T-helper 17 cell (primary cell): ENCODE results near the gene MBOAT2. TPM values are rescaled to one million over a fixed set of nuclear protein-coding genes. Genes with fewer than 3 reads are reported as not detected.

ENCODE experiments used
- ATAC-seq: fragments of 150-1000 bp; cut with Tn5 transposase; 2 replicates; pipeline ENCODE4 v1.10.0; 2021; ENCODE audit warnings: mild to moderate bottlenecking, moderate library complexity
- DNase-seq, 3 donors: peaks; one replicate each; pipeline versions ENCODE4 v3.0.0 to v3.0.0-alpha.2; 2020 to 2021
- H3K9me3 ChIP-seq: one replicate; pipeline ENCODE4 v1.7.0; 2013; ENCODE audit warnings: low read length, mild to moderate bottlenecking; ENCODE audit not compliant: control insufficient read depth, poor library complexity, severe bottlenecking
- H3K27ac Mint-ChIP-seq: one replicate; pipeline ENCODE4 v1.8.0; 2022; ENCODE audit warnings: mild to moderate bottlenecking, moderate library complexity, mixed read lengths
- H3K27me3 Mint-ChIP-seq: one replicate; pipeline ENCODE4 v1.8.0; 2022; ENCODE audit warnings: mixed read lengths
- H3K36me3 Mint-ChIP-seq: one replicate; pipeline ENCODE4 v1.8.0; 2022; ENCODE audit warnings: low read depth, mixed read lengths
- H3K4me1 Mint-ChIP-seq: one replicate; pipeline ENCODE4 v1.8.0; 2022; ENCODE audit warnings: mild to moderate bottlenecking, mixed read lengths
- H3K4me3 Mint-ChIP-seq: one replicate; pipeline ENCODE4 v1.8.0; 2022; ENCODE audit warnings: mild to moderate bottlenecking, moderate library complexity, mixed read lengths
- total RNA-seq, 4 donors: library from RNA in 2 of 4; stranded (reverse) in 2 of 4; gene quantifications; one replicate each; pipeline ENCODE4 v1.2.3 and lab custom pipeline; 2022 to 2026

The MBOAT2 gene
- total RNA-seq, 2 donors from 2014 or later = 2.1 to 4.9 TPM

DNA sequence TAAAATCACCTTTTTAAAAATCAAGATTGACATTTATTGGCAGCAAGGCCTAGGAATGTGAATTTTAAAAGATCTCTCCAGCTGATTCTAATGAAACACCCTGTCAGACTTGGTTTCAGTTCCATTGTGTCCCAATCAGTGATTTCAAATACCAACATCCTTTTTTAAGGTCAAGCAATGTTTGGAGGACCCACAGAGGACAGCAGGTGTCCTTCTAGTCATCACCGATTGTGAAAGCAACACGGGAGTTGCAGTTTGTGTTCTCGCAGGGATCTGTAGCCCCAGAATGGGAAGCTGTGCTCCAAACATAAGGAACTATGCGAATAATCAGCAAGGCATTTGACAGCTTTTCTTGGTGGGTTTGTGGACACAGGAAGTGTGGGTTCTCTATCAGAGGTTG, 161.6 kb downstream of the MBOAT2 start:
- peaks cover 48% of the 10 kb centered on the region for H3K27me3 Mint-ChIP-seq
- peaks cover 9% of the 10 kb centered on the region for H3K36me3 Mint-ChIP-seq
- DNase-seq (no peak), ATAC-seq (no peak)
- H3K9me3 ChIP-seq = no peaks in the 10 kb centered on the region
- no peak overlapping the region for H3K4me3 Mint-ChIP-seq
- H3K27ac Mint-ChIP-seq = no peak overlapping the region
- H3K4me1 Mint-ChIP-seq = peaks cover 5% of the 10 kb centered on the region

DNA sequence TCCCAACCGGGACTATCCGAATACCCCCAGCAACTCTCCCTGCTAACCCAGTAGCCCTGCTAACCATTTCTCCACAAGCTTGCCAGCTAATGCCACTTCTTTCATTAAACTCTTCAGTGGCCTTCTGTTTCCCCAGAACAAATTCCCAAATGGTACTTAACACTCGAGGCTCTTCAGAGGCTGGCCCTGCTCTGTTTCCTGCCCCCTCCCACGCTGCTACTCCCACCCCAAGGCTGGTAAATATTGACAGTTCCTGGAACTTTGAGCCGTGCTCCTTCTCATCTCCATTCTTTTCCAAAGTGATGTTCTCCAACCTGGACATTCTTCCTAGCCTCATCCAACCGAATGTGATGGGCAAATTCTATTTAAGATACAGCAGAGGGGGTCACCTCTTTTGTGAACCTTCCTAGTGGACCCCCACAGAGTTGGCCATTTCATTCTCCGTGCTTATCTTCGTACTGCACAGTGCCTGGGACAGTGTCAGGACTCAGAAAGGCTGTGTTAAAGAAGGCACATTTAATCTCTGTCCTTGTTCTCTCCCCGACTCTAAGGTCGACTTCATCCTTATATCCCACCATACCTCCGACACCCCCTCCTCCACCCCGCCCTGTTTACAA, 162.9 kb downstream of the MBOAT2 start:
- no peaks in the 10 kb centered on the region for H3K9me3 ChIP-seq
- Mint-ChIP-seq H3K36me3 (peaks cover 5% of the 10 kb centered on the region), H3K4me1 (peaks cover 13% of the 10 kb centered on the region), H3K27ac (no peak overlapping the region), H3K27me3 (peaks cover 34% of the 10 kb centered on the region), H3K4me3 (no peak overlapping the region)
- DNase-seq (no peak), ATAC-seq (no peak)

DNA sequence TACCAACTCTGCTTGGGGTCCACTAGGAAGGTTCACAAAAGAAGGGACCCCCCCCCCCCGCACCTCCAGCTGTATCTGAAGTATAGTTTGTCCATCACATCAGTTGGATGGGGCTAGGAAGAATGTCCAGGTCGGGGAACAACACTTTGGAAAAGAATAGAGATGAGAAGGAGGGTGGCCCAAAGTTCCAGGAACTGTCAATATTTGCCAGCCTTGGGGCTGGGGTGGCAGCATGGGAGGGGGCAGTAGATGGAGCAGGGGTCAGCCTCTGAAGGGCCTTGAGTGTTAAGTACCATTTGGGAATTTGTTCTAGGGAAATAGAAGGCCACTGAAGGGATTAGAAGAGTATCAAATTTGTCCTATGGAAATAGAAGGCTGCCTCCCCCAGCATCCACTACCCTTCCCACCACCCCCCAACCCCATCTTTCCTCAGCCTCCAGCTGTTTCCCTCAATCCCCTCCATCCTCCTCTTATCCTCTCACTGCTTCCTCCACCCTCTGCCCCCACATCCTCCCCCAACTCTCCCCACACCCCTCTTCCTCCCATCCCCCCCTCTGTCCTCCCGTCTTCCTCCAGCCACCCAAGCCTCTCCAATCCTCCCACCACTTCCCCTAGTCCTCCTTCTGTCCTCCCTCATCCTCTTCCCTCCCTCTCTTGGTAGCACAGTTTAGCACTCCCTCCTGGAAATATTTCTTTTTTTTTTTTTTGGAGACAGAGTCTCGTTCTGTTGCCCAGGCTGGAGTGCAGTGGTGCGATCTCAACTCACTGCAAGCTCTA, 164.1 kb downstream of the MBOAT2 start:
- no peaks in the 10 kb centered on the region for H3K9me3 ChIP-seq
- Mint-ChIP-seq H3K4me3 (no peak overlapping the region), H3K36me3 (peaks cover 2% of the 10 kb centered on the region), H3K27ac (no peak overlapping the region), H3K27me3 (peaks cover 23% of the 10 kb centered on the region), H3K4me1 (peaks cover 23% of the 10 kb centered on the region)
- no peak for ATAC-seq
- no peak for DNase-seq

DNA sequence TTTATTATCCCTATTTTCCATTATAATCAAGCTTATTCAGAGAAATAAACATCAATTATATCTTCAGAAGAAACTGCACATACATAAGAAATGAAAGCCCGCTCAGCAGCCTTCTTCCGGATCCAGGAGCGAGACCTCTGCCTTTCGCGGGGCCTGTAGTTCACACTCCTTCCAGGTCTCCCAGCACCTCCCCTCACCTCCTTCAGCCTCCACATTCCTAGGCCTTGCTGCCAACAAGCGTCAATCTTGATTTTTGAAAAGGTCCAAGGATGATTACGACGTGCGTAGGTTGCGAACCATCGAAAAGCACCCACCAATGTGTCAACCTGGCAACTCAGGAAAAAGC, 165.7 kb downstream of the MBOAT2 start:
- H3K9me3 ChIP-seq = no peaks in the 10 kb centered on the region
- ATAC-seq = no peak
- H3K4me3 Mint-ChIP-seq = peak overlapping the region; percentile 99
- H3K36me3 Mint-ChIP-seq = peaks cover 2% of the 10 kb centered on the region
- peaks cover 12% of the 10 kb centered on the region for H3K27me3 Mint-ChIP-seq
- peak overlapping the region; percentile 94 for H3K27ac Mint-ChIP-seq
- no peak for DNase-seq
- H3K4me1 Mint-ChIP-seq = peaks cover 33% of the 10 kb centered on the region

DNA sequence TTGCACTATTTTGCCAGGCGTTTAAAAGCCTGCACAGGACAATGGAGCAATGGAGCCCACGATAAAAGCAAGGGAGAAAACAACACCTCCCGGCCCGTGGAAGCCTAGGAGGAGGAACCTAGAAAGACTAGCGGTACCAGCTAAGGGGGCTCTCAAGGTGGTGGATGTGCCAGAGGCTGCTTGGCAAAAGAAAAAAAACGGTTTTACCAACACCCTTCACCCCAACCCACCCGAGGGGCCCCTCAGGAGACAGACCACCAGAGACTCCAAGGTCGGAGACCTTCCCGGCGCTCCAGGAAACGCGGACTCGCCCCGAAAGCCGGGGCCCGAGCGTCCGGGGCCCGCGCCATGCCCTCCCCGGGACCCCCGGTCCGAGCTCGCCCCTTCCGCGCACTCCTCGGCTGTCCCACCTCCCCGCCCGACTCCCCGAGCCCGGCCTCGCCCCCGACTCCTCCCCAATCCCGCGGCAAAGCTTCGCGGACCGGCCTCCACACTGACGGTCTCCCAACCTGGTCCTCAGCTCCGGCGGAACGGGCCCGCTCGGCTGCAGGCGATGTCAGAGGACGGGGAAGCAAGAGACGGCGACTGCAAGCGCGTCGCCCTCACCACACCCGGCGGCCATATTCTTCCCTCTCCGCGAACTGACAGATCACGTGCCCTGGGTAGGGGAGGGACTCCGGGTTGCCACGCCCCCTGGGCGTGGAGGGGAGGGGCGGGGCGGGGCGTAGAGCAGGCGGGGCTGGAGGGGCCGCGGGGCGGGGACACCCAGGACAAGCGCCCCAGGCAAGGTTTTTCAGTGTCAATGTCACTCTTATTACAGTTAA, 166.3 kb downstream of the MBOAT2 start, which contains the start of gene KIDINS220:
TSS of gene KIDINS220 (minus strand) at position 643 of the 824 bp plus-strand sequence. CDS start 10,520 bp downstream, outside the sequence.
- Mint-ChIP-seq H3K4me1 (peaks cover 37% of the 10 kb centered on the region), H3K36me3 (peaks cover 2% of the 10 kb centered on the region), H3K4me3 (peak within 1 kb of the TSS; percentile 99), H3K27ac (peak within 1 kb of the TSS; percentile 94), H3K27me3 (peaks cover 8% of the 10 kb centered on the region)
- DNase-seq (peak; percentile 75 to 83 (median 77)), ATAC-seq (peak; percentile 98)
- no peaks in the 10 kb centered on the region for H3K9me3 ChIP-seq

DNA sequence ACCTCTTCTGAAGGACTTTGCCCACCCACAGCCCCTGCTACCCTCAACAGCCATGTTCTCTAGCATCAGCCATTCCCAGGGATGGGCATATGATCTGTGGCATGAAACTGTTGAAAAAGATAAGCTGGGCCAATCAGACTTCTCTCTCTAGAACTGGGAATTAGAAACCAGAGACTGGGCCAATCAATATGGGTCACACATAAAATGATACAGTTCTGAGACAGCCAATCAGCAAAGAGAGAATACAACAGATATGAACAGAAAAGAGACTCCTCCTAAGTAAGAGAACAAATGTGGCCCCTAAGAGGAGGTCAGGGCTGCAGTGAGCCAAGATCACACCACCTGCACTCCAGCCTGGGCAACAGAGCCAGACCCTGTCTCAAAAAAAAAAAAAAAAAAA, 168.2 kb downstream of the MBOAT2 start:
- no peak overlapping the region for H3K27ac Mint-ChIP-seq
- ATAC-seq = no peak
- H3K27me3 Mint-ChIP-seq = peaks cover under 1% of the 10 kb centered on the region
- H3K4me1 Mint-ChIP-seq = peaks cover 52% of the 10 kb centered on the region
- peaks cover 2% of the 10 kb centered on the region for H3K36me3 Mint-ChIP-seq
- H3K9me3 ChIP-seq = no peaks in the 10 kb centered on the region
- H3K4me3 Mint-ChIP-seq = peak overlapping the region; percentile 99
- DNase-seq = no peak

DNA sequence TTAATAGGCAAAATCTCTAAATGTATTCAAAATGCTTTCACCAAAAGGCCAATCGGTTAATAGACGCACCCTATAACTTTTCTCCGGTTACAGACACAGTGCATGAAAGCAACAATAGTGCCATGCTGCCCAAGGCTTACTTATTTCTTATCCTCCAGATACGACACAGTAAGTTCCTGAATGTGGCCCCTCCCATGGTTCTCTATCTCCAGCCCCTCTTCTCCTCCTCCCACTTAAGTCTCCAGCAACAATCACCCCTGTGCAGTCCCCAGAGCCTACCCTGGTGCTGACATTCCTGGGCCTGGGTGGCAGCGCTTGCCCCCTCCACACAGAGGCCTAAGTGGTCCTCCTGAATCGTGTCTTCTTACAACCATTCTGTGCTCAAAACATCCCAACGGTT, 169.6 kb downstream of the MBOAT2 start:
- Mint-ChIP-seq H3K36me3 (peaks cover 2% of the 10 kb centered on the region), H3K27ac (no peak overlapping the region), H3K4me3 (peak overlapping the region; percentile 22), H3K27me3 (no peaks in the 10 kb centered on the region), H3K4me1 (peaks cover 60% of the 10 kb centered on the region)
- ATAC-seq = no peak
- DNase-seq = no peak
- H3K9me3 ChIP-seq = no peaks in the 10 kb centered on the region

DNA sequence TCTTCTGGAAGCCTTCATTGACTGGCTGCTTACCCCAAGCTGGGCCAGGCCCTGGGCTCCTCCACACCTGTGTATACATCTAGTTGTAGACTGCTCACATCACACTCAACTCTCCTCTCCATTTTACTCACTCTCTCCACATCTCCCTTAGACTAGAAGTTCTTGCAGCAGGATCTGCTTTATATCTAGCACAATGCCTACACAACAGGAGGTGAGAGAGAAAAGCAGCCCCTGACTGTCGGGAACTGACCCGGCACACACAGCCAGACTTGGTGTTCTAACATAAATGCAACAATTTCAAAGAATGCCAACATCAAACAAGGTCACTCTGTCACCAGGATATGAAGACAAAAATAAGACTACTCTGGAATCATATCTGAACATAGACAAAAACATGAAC, 172.0 kb downstream of the MBOAT2 start:
- peak overlapping the region; percentile 66 for H3K4me3 Mint-ChIP-seq
- no peak overlapping the region for H3K27ac Mint-ChIP-seq
- ATAC-seq = no peak
- H3K4me1 Mint-ChIP-seq = peaks cover 66% of the 10 kb centered on the region
- DNase-seq = no peak
- no peaks in the 10 kb centered on the region for H3K27me3 Mint-ChIP-seq
- no peaks in the 10 kb centered on the region for H3K9me3 ChIP-seq
- H3K36me3 Mint-ChIP-seq = peaks cover 4% of the 10 kb centered on the region

DNA sequence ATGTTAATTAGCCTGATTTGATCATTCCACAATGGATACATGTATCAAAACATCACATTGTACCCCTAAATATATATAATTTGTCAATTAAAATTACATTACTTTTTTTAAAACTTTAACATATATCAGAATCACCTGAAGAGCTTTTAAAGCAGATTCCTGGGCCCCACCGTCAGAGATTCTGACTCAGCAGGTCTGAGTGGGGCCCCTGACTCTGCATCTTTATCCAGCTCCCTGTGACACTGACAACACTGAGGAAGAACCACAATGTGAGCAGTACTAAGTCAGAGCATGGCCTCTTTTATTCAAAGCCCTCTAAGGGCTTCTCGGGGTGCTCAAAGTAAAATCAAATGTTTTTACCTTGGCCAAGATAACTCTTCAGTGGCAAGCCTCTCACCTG, 175.8 kb downstream of the MBOAT2 start:
- ATAC-seq = no peak
- no peaks in the 10 kb centered on the region for H3K9me3 ChIP-seq
- no peak overlapping the region for H3K4me3 Mint-ChIP-seq
- peak overlapping the region; percentile 51 for H3K27ac Mint-ChIP-seq
- H3K36me3 Mint-ChIP-seq = peaks cover 4% of the 10 kb centered on the region
- no peaks in the 10 kb centered on the region for H3K27me3 Mint-ChIP-seq
- no peak for DNase-seq
- H3K4me1 Mint-ChIP-seq = peaks cover 40% of the 10 kb centered on the region

DNA sequence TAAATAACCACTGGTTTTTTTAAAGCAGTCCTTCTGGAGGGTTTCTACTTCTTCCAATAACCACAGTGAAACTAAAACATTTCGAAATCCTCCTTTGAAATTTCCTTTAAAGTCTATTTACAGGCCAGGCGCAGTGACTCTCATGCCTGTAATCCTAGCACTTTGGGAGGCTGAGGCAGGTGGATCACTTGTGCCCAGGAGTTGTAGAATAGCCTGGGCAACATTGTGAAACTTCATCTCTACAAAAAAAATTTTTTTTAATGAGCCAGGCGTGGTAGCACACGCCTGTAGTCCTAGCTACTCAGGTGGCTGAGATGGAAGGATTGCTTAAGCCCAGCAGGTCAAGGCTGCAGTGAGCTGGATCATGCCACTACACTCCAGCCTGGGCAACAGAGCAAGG, 181.3 kb downstream of the MBOAT2 start:
- no peak for ATAC-seq
- Mint-ChIP-seq H3K36me3 (peaks cover 4% of the 10 kb centered on the region), H3K27ac (no peak overlapping the region), H3K27me3 (no peaks in the 10 kb centered on the region), H3K4me1 (peaks cover 7% of the 10 kb centered on the region), H3K4me3 (no peak overlapping the region)
- no peak for DNase-seq
- no peaks in the 10 kb centered on the region for H3K9me3 ChIP-seq

DNA sequence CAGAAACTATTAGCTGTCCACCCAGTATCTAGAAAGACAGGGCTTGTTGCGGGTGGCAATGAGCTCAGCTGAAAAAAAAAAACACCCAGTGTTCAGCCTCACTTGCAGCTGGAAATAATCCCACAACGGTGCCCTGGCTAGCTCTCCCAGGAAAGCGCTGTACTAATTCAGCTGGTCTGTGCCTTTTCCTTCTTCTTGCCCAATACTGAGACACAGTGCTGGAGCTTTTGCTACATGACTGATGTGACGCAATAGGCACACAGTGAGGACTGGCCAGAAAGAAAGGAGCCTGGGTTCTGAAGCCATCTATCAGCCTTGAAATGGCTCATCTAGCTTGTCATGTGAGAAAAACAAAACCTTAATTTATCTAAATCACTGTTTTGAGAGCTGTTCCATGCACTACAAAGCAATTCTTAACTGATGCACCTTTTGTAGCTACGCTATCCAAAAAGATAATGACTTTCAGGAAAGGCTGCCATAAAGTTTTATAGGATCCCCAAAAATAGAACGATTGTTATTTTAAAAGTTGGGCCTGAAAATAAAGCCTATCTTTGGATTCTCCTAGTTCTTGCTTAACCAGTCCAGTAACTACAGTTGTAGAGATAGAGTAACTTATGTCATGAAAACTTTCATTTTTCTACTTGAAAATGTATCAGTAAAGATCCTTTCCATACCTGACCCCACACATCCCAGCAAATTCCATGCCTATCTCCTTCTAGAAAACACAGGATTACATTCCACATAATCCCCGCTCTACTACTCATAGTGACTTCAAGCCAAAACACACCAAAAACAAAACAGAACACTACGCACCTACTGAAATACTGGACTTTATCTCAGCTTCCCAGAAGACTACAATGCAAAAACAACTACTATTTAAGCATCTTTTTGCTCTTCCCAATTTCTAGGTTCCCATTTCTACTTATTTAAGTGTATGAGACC, 181.9 kb downstream of the MBOAT2 start:
- no peak for DNase-seq
- peaks cover 5% of the 10 kb centered on the region for H3K4me1 Mint-ChIP-seq
- no peak for ATAC-seq
- no peaks in the 10 kb centered on the region for H3K9me3 ChIP-seq
- peak overlapping the region; percentile 14 for H3K27ac Mint-ChIP-seq
- no peak overlapping the region for H3K4me3 Mint-ChIP-seq
- H3K27me3 Mint-ChIP-seq = no peaks in the 10 kb centered on the region
- peaks cover 4% of the 10 kb centered on the region for H3K36me3 Mint-ChIP-seq

DNA sequence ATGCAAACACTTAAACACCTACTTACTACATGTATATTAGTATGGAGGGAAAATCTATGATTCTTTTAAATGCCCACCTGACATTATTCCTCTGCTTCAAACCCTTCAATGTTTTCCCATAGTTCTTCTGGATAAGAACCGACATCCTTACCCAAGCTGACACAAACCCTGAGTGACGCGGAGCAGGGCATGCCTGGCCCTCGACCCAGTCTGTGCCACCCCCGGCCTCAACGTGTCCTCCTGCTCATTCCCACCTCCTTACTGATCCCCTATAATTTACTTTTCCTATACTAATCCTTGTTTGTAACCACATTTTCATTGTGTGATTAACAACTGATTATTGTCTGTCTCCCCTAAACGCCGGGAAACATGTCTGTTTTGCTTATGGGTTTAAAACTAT, 183.5 kb downstream of the MBOAT2 start:
- DNase-seq (no peak), ATAC-seq (no peak)
- Mint-ChIP-seq H3K36me3 (peaks cover 5% of the 10 kb centered on the region), H3K27ac (no peak overlapping the region), H3K4me3 (no peak overlapping the region), H3K4me1 (peaks cover 7% of the 10 kb centered on the region), H3K27me3 (no peaks in the 10 kb centered on the region)
- H3K9me3 ChIP-seq = no peaks in the 10 kb centered on the region
